ENCODE measurements around the gene PSME4.

The PSME4 gene

GRCh38 chr2:53970724-53971602 lies at the start of gene PSME4:
TSS of gene PSME4 (minus strand) at chr2:53970993. CDS start at chr2:53970784, 209 bp downstream.
- DNase-seq (ENCODE audit: insufficient read length, low spot score) = peak; percentile 88
- peak; percentile 89 for TF ChIP-seq POLR2A (IDR thresholded peaks at IDR 0.05; ENCODE audit: low read depth, low read length)
- FAIRE-seq = no peak

DNA sequence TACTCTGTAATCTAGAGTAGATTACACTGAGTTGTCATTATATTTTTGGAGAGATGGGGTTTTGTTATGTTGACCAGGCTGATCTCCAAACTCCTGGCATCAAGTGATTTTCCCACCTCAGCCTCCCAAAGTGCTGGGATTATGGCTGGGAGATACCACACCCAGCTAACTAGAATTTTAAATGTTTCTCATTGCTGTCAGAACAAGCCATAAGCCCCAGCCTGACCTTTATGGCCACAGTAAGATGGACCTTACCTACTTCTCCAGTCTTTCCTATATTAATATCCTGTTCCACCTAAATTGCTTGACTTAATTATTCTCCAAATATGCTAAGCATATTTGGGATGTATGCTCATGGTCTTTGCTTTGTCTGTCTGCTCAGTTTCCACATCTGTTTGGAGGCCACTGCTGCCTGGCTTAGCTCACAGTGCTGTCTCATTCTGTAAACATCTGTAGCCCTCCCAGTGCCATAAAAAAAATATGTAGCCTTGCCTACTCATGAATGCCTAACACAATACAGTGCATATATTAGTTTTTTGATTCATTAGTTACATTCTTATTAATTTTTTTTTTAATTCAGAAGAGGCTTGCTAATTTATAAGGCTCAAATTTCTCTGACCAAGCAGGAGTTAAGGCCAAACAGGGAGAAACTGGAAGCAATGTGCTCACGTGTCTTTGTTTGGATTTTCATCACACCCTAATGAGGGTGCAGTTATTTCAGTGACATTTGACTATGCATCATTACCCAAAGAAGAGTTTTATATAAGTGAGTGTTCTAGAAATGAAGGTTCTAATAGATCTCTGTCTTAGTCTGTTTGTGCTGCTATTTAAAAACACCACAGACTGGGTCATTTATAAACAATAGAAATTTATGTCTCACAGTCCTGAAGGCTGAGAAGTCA lies 45.3 kb upstream of the PSME4 start:
- DNase-seq (ENCODE audit: insufficient read length, low spot score) = peak; percentile 11
- no peak for TF ChIP-seq POLR2A (IDR thresholded peaks at IDR 0.05; ENCODE audit: low read depth, low read length)
- no peak for FAIRE-seq

DNA sequence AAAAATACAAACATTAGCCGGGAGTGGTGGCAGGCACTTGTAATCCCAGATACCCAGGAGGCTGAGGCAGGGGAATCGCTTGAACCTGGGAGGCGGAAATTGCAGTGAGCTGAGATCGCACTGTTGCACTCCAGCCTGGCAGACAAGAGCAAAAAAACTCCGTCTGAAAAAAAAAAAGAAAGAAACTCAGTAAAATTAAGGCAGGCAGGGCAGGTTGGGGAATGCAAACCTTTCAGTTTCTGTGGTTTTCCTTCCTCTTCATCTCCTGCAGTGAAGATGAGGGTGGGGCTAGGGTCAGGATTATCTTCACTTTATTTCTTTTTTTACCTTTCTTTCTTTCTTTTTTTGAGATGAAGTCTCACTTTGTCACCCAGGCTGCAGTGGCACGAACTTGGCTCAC lies 43.2 kb upstream of the PSME4 start:
- no peak for TF ChIP-seq POLR2A (IDR thresholded peaks at IDR 0.05; ENCODE audit: low read depth, low read length)
- FAIRE-seq = no peak
- DNase-seq (ENCODE audit: insufficient read length, low spot score) = no peak

DNA sequence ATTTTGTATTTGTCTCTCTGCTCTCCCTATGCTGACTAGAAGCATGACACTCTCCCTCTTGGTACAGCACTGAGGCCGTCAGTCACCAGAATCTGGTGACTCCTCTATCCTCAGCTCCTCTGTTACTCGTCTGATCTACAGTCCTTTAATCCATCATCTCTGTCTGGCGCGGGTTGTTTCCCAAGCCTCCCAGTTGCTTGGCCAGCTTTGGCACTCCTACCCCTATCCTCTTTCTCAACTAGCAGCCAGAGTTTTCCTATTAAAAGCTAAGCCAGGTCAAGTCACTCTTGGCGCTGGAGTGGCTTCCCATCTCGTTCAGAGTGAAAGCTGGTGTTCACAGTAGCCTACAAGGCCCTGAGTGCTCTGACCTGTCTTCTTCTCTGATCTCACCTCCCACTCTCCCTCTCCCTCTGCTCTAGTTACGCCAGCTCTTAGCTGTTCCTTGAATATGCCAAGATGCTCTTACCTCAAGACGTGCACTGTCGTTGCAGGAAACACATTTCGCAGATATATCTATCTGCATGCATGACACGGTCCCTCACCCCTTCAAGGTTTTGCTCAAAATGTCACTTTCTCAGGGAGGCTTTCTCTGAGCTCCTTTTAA lies 41.8 kb upstream of the PSME4 start:
- FAIRE-seq (no peak), DNase-seq (ENCODE audit: insufficient read length, low spot score) (no peak)
- no peak for TF ChIP-seq POLR2A (IDR thresholded peaks at IDR 0.05; ENCODE audit: low read depth, low read length)

DNA sequence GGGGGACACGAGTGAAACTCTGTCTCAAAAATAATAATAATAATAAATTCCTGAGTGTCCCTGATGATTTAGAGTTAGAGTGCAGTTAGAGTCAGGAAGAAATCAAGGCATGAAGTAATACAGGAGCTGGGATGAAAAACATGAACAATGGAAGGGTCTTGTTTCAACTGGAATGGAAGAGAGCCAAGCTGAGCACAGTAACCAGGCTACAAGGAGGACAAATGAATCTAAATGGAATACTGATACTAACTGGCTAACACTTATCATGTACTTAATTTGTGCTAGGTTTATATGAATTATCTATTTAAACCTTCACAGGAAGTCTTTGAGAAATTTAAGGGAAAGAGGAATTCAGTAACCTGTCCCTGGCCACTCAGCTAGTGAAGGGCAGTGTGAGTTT lies 38.8 kb upstream of the PSME4 start:
- FAIRE-seq = no peak
- no peak for DNase-seq (ENCODE audit: insufficient read length, low spot score)
- TF ChIP-seq POLR2A (IDR thresholded peaks at IDR 0.05; ENCODE audit: low read depth, low read length) = no peak

- FAIRE-seq (no peak), DNase-seq (ENCODE audit: insufficient read length, low spot score) (no peak)
- no peak for TF ChIP-seq POLR2A (IDR thresholded peaks at IDR 0.05; ENCODE audit: low read depth, low read length)
Observed at GRCh38 chr2:54008439-54008838, 37.6 kb upstream of the PSME4 start.

GRCh38 chr2:54000524-54000923 lies 29.7 kb upstream of the PSME4 start:
- TF ChIP-seq POLR2A (IDR thresholded peaks at IDR 0.05; ENCODE audit: low read depth, low read length) = no peak
- FAIRE-seq = no peak
- DNase-seq (ENCODE audit: insufficient read length, low spot score) = no peak

GRCh38 chr2:54000122-54000521 lies 29.3 kb upstream of the PSME4 start:
- no peak for DNase-seq (ENCODE audit: insufficient read length, low spot score)
- no peak for TF ChIP-seq POLR2A (IDR thresholded peaks at IDR 0.05; ENCODE audit: low read depth, low read length)
- FAIRE-seq = no peak

DNA sequence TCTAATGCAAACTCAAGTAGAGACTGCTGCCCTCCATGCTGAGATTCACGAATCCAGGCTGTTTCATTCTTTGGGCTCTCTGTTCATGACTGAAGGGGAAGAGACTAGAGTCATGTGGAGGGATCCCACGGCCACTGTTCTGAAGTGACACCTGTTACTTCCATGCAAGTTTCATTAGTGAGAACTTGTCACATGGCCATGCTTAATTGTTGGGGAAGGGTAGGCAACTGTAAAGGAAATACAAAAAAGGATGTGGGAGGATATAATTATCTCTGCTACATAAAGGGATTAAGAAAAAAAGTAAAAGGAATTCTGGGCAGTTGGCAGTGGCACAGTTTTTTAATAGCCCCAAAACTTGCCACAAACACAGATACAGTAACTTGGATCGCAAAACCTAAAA lies 28.0 kb upstream of the PSME4 start:
- no peak for TF ChIP-seq POLR2A (IDR thresholded peaks at IDR 0.05; ENCODE audit: low read depth, low read length)
- no peak for FAIRE-seq
- DNase-seq (ENCODE audit: insufficient read length, low spot score) = no peak

GRCh38 chr2:53994818-53995808 lies 24.3 kb upstream of the PSME4 start:
- FAIRE-seq (no peak), DNase-seq (ENCODE audit: insufficient read length, low spot score) (no peak)
- TF ChIP-seq POLR2A (IDR thresholded peaks at IDR 0.05; ENCODE audit: low read depth, low read length) = no peak

- no peak for TF ChIP-seq POLR2A (IDR thresholded peaks at IDR 0.05; ENCODE audit: low read depth, low read length)
- FAIRE-seq = no peak
Observed at GRCh38 chr2:53991948-53992347, 21.2 kb upstream of the PSME4 start.

DNA sequence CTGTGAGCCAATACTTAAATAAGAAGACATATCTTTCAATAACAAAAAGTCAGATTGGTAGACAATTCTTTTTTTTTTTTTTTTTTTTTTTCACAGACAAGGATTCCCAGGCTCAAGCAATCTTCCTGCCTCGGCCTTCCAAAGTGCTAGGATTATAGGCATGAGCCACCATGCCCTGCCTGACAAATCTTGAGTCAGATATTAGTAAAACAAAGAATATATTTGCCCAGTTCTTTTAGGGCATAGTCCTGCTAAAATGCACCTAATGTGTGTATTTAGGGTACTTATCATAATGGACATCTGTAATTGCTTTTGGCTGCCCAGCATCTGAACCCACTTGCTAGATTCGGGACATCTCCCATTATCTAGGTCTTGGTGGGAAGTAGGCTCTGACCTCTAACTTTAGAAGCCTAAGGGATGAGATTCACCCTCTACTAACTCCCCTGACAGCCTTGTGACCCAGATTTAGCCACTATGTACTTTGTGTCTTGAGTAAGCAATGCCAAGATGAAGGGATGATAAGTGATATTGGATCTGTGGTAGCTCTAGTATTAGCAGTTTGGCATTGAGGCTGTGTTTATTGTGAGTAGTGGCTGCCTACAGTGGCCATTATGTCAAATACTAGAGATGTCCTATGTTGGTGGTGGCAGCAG lies 18.5 kb upstream of the PSME4 start:
- DNase-seq (ENCODE audit: insufficient read length, low spot score) = no peak
- no peak for FAIRE-seq

More at GRCh38 chr2:53991948-53992347, 21.2 kb upstream of the PSME4 start:
- no peak for DNase-seq (ENCODE audit: insufficient read length, low spot score)

More for the DNA sequence above, 18.5 kb upstream of the PSME4 start:
- no peak for TF ChIP-seq POLR2A (IDR thresholded peaks at IDR 0.05; ENCODE audit: low read depth, low read length)

All from H54 (cell line).